ENCODE measurements around the gene ZNF384. TPM values are rescaled to one million over a fixed set of nuclear protein-coding genes. Genes with fewer than 3 reads are reported as not detected.

The ZNF384 gene
- total and polyA plus RNA-seq, 4 donors = 3.9 to 12.7 (median 10.0) TPM

DNA sequence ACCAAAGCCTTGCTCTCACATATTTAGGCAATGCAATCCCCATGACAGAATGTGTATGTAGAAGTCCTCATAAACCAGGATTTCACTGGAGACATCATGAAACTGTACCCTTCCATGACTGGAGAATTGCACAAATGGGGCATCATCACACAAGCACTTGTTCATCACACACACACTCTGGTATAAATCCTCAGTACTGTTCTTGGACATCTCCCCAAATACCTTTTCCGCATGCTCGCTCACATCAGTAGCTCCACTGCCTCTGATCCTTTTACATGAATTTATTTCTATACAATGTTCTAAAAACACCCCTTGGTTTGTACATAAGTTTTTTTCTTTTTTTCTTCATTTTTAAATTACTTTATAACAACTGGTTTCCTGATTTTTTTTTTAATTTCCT, 23.0 kb downstream of the ZNF384 start (continued):
- TF ChIP-seq, protein P1, sequence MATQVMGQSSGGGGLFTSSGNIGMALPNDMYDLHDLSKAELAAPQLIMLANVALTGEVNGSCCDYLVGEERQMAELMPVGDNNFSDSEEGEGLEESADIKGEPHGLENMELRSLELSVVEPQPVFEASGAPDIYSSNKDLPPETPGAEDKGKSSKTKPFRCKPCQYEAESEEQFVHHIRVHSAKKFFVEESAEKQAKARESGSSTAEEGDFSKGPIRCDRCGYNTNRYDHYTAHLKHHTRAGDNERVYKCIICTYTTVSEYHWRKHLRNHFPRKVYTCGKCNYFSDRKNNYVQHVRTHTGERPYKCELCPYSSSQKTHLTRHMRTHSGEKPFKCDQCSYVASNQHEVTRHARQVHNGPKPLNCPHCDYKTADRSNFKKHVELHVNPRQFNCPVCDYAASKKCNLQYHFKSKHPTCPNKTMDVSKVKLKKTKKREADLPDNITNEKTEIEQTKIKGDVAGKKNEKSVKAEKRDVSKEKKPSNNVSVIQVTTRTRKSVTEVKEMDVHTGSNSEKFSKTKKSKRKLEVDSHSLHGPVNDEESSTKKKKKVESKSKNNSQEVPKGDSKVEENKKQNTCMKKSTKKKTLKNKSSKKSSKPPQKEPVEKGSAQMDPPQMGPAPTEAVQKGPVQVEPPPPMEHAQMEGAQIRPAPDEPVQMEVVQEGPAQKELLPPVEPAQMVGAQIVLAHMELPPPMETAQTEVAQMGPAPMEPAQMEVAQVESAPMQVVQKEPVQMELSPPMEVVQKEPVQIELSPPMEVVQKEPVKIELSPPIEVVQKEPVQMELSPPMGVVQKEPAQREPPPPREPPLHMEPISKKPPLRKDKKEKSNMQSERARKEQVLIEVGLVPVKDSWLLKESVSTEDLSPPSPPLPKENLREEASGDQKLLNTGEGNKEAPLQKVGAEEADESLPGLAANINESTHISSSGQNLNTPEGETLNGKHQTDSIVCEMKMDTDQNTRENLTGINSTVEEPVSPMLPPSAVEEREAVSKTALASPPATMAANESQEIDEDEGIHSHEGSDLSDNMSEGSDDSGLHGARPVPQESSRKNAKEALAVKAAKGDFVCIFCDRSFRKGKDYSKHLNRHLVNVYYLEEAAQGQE (IDR thresholded peaks at IDR 0.05) = no peak
- no peak for TF ChIP-seq GABPA (IDR thresholded peaks at IDR 0.05 in 1 of 2, conservative IDR thresholded peaks at IDR 0.05 in 1 of 2)
- no peak for TF ChIP-seq FOXA2 (IDR thresholded peaks at IDR 0.05)
- no peak for TF ChIP-seq SP1 (IDR thresholded peaks at IDR 0.05)
- TF ChIP-seq TAF1 (conservative IDR thresholded peaks at IDR 0.05) = no peak

DNA sequence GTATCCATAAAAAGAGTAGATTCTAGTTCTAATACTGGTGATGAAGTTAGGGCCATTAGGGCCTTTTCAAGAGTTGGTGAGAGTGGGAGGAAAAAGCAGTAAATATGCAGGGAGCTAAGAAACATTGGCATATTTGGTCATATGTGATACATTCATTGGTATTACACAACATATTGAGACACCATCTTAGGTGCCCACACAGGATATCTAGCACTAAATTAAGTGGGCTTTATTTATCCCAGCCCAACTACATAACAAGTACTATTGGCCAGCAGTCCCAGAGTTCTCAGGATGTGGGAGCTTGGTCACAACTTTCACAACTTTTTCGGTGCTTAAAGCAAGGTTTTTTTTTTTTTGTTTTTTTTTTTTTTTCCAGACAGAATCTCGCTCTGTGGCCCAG, 24.3 kb downstream of the ZNF384 start:
- H3K27me3 ChIP-seq (ENCODE audit: control insufficient read depth in 4 of 4, insufficient read depth in 4 of 4, low read length in 3 of 4) = no peaks in the 10 kb centered on the region
- H3K4me3 ChIP-seq (ENCODE audit: low read depth in 1 of 3, low read length in 3 of 3) = no peak overlapping the region
- H3K4me1 ChIP-seq (ENCODE audit: control insufficient read depth in 4 of 4, insufficient read depth in 4 of 4, low read length in 3 of 4) = peaks cover 4 to 11% (median 11%) of the 10 kb centered on the region in 4 donors
- no peaks in the 10 kb centered on the region for H3K9me3 ChIP-seq (ENCODE audit: control insufficient read depth in 4 of 4, low read length in 3 of 4)
- 80% methylated on average over 2 of the region's 2 CpGs for WGBS
- H3K9ac ChIP-seq (ENCODE audit: low read depth in 1 of 2, low read length in 2 of 2) = no peak overlapping the region
- no peak overlapping the region for H3K27ac ChIP-seq (ENCODE audit: low read depth in 1 of 2, low read length in 2 of 2)
- TF ChIP-seq HNF4A (conservative IDR thresholded peaks at IDR 0.05) (no peak), HNF4G (IDR thresholded peaks at IDR 0.05) (no peak), GABPA (IDR thresholded peaks at IDR 0.05 in 1 of 2, conservative IDR thresholded peaks at IDR 0.05 in 1 of 2) (no peak), EGR1 (IDR thresholded peaks at IDR 0.05; ENCODE audit: low read depth in 2 of 2) (no peak)
- TF ChIP-seq, protein P2, sequence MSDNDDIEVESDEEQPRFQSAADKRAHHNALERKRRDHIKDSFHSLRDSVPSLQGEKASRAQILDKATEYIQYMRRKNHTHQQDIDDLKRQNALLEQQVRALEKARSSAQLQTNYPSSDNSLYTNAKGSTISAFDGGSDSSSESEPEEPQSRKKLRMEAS (IDR thresholded peaks at IDR 0.05) = no peak
- TF ChIP-seq, protein P1 (IDR thresholded peaks at IDR 0.05) = no peak
- TF ChIP-seq, protein P3, sequence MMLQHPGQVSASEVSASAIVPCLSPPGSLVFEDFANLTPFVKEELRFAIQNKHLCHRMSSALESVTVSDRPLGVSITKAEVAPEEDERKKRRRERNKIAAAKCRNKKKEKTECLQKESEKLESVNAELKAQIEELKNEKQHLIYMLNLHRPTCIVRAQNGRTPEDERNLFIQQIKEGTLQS (IDR thresholded peaks at IDR 0.05) = no peak
- DNase-seq (ENCODE audit: low spot score) = no peak
- H3K36me3 ChIP-seq (ENCODE audit: control insufficient read depth in 4 of 4, insufficient read depth in 3 of 4, low read depth in 1 of 4, low read length in 3 of 4) = peaks cover 12 to 29% (median 23%) of the 10 kb centered on the region in 4 donors

DNA sequence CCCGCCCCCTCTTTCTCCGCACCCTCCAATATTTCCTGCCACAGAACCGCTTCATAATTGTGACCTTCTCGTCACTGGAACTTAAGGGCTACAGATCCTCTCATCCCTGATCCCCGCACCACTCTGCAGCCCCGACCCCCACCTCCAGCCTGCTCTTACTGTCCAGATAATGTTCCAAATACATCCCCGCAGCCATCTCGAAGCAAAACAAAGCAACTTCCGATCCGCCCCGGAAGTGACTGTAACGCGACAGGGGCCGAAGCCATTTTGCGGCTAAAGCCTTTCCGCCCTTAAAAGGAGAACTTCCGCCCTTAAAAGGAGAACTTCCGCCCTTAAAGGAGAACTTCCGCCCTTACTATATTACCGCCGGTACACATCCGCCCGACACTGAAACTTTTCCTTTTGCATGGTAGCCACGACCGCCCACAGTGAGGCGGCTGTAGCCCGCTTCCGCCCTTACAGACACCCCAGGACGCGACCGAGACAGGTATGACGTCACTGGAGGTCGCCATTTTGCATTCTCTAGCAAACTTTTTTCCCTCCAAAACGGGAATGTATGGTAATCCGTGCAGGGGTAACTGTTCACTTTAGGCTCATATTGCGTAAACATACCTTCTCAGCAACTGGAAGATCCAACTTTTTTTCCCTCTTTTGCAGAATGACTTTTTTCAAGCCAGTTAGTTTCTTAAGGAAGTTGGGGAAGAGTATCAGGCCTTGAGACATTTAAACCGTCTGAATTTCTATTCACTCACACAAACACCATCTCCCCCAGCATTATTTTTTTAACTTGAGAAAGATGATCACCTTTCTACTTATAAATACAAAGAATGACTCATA, 26.1 kb downstream of the ZNF384 start, which contains the start of gene ING4:
Gene ING4, minus strand, starts transcription at position 214 of the 837 bp plus-strand sequence. Its CDS starts 18 bp downstream, at position 196.
- Histone ChIP-seq H3K36me3 (ENCODE audit: control insufficient read depth in 4 of 4, insufficient read depth in 3 of 4, low read depth in 1 of 4, low read length in 3 of 4) (peaks cover 8 to 15% (median 12%) of the 10 kb centered on the region in 4 donors), H3K4me3 (ENCODE audit: low read depth in 1 of 3, low read length in 3 of 3) (peak within 1 kb of the TSS; percentile 66 to 99 (median 94))
- WGBS = 2% methylated on average over 37 of the region's 37 CpGs
- TF ChIP-seq FOXA1 (IDR thresholded peaks at IDR 0.05) = no peak
- TF ChIP-seq JUND (IDR thresholded peaks at IDR 0.05) = peak; percentile 79 to 82
- peak; percentile 79 for TF ChIP-seq NR2F2 (IDR thresholded peaks at IDR 0.05)
- TF ChIP-seq, protein P4, sequence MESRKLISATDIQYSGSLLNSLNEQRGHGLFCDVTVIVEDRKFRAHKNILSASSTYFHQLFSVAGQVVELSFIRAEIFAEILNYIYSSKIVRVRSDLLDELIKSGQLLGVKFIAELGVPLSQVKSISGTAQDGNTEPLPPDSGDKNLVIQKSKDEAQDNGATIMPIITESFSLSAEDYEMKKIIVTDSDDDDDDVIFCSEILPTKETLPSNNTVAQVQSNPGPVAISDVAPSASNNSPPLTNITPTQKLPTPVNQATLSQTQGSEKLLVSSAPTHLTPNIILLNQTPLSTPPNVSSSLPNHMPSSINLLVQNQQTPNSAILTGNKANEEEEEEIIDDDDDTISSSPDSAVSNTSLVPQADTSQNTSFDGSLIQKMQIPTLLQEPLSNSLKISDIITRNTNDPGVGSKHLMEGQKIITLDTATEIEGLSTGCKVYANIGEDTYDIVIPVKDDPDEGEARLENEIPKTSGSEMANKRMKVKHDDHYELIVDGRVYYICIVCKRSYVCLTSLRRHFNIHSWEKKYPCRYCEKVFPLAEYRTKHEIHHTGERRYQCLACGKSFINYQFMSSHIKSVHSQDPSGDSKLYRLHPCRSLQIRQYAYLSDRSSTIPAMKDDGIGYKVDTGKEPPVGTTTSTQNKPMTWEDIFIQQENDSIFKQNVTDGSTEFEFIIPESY (IDR thresholded peaks at IDR 0.05) = peak; percentile 90
- peak; percentile 91 for TF ChIP-seq SP1 (IDR thresholded peaks at IDR 0.05)
- peak; percentile 57 to 68 for TF ChIP-seq RXRA (IDR thresholded peaks at IDR 0.05)
- TF ChIP-seq, protein P5, sequence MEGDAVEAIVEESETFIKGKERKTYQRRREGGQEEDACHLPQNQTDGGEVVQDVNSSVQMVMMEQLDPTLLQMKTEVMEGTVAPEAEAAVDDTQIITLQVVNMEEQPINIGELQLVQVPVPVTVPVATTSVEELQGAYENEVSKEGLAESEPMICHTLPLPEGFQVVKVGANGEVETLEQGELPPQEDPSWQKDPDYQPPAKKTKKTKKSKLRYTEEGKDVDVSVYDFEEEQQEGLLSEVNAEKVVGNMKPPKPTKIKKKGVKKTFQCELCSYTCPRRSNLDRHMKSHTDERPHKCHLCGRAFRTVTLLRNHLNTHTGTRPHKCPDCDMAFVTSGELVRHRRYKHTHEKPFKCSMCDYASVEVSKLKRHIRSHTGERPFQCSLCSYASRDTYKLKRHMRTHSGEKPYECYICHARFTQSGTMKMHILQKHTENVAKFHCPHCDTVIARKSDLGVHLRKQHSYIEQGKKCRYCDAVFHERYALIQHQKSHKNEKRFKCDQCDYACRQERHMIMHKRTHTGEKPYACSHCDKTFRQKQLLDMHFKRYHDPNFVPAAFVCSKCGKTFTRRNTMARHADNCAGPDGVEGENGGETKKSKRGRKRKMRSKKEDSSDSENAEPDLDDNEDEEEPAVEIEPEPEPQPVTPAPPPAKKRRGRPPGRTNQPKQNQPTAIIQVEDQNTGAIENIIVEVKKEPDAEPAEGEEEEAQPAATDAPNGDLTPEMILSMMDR (IDR thresholded peaks at IDR 0.05; ENCODE audit: low read depth, low read length, missing input control) = no peak
- peak; percentile 99 to 100 for TF ChIP-seq GABPA (IDR thresholded peaks at IDR 0.05 in 1 of 2, conservative IDR thresholded peaks at IDR 0.05 in 1 of 2)
- TF ChIP-seq, protein P3 (IDR thresholded peaks at IDR 0.05) = peak; percentile 68

More for the DNA sequence above, 26.1 kb downstream of the ZNF384 start, which contains the start of gene ING4:
- Histone ChIP-seq H3K27me3 (ENCODE audit: control insufficient read depth in 4 of 4, insufficient read depth in 4 of 4, low read length in 3 of 4) (no peaks in the 10 kb centered on the region), H3K27ac (ENCODE audit: low read depth in 1 of 2, low read length in 2 of 2) (peak within 1 kb of the TSS; percentile 57 to 85), H3K9me3 (ENCODE audit: control insufficient read depth in 4 of 4, low read length in 3 of 4) (no peaks in the 10 kb centered on the region), H3K9ac (ENCODE audit: low read depth in 1 of 2, low read length in 2 of 2) (peak within 1 kb of the TSS; percentile 41 to 83), H3K4me1 (ENCODE audit: control insufficient read depth in 4 of 4, insufficient read depth in 4 of 4, low read length in 3 of 4) (peaks cover 4 to 11% (median 11%) of the 10 kb centered on the region in 4 donors)
- peak; percentile 93 for DNase-seq (ENCODE audit: low spot score)

All from liver (tissue), 9 donors.